ENCODE data around the gene RNF5. TPM values are rescaled to one million over a fixed set of nuclear protein-coding genes. Genes with fewer than 3 reads are reported as not detected.
"Not testable (repeated sequence)": the region's sequence is repeated elsewhere in the genome, so short reads cannot be mapped to it uniquely, and the experiment has no call there.

The RNF5 gene
- total and polyA plus RNA-seq, 2 of the 4 experiments (the other 2 are of a cell fraction): 18.8 to 41.4 TPM

DNA sequence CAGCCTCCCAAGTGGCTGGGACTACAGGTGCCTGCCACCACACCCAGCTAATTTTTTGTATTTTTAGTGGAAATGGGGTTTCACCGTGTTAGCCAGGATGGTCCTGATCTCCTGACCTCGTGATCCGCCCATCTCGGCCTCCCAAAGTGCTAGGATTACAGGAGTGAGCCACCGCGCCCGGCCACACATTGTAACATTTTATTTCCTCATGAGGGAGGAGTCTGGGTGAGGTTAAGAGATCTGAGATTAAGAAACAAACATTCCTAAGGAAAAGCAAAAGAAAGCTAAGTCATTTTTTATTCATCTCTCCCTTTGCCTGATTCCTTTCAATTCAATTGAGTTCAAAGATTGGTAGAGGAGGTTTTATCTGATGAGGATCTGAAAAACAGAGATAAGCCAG, 34.0 kb upstream of the RNF5 start:
- H3K14ac ChIP-seq (replicated peaks; ENCODE audit: low read depth, low read length); H2BK15ac ChIP-seq (ENCODE audit: low read depth, low read length); H3K9ac ChIP-seq (ENCODE audit: low read depth, low read length); intact Hi-C loops (cut with micrococcal nuclease); H4K20me1 ChIP-seq (ENCODE audit: insufficient read depth, low read length); H3K4ac ChIP-seq (ENCODE audit: low read depth, low read length); H4K8ac ChIP-seq (ENCODE audit: low read depth in 2 of 2, low read length in 2 of 2); H3K9me3 ChIP-seq (ENCODE audit: control insufficient read depth, insufficient read depth, low read length); H3K27ac ChIP-seq (ENCODE audit: insufficient read depth, low read length); H3K4me1 ChIP-seq (ENCODE audit: control insufficient read depth, insufficient read depth, low read length); DNase-seq; H2BK20ac ChIP-seq (ENCODE audit: low read depth, low read length); H2AFZ ChIP-seq (replicated peaks; ENCODE audit: low read length, poor library complexity); H2AK5ac ChIP-seq (ENCODE audit: low read depth, low read length); H3K4me3 ChIP-seq (ENCODE audit: insufficient read depth, low read depth, low read length); H2BK5ac ChIP-seq (ENCODE audit: low read depth, low read length, poor library complexity, severe bottlenecking); H3K4me2 ChIP-seq (ENCODE audit: low read depth, low read length); H3K79me1 ChIP-seq (ENCODE audit: low read depth in 1 of 2, low read length in 2 of 2); H3K36me3 ChIP-seq (ENCODE audit: control insufficient read depth, insufficient read depth, low read length); H4K5ac ChIP-seq (ENCODE audit: low read depth, low read length); H3K18ac ChIP-seq (ENCODE audit: low read depth, low read length); H3K9me1 ChIP-seq (ENCODE audit: insufficient read depth, low read length); H2BK120ac ChIP-seq (ENCODE audit: low read depth, low read length); ATAC-seq (ENCODE audit: low read depth); BruUV-seq (replicated peaks); in situ Hi-C loops (cut with MboI; ENCODE audit: low sequenced_read_pairs); H2AK9ac ChIP-seq (replicated peaks; ENCODE audit: low read depth, low read length, poor library complexity); H3K23ac ChIP-seq (ENCODE audit: low read depth, low read length); CTCF ChIA-PET; H3K56ac ChIP-seq (ENCODE audit: extremely low read depth, insufficient read depth, low read length); H4K91ac ChIP-seq (ENCODE audit: insufficient read depth, low read depth, low read length); dilution Hi-C loops (cut with HindIII; ENCODE audit: low sequenced_read_pairs, unreplicated experiment): not testable (repeated sequence)
- POLR2A ChIA-PET (ENCODE audit: unreplicated experiment): interaction anchor here (0.6 kb wide), 1 partner anchor 16 kb away, joined by 6 read pairs; the partner anchor contains the start of gene ATF6B
- H3K27me3 ChIP-seq (ENCODE audit: control insufficient read depth, insufficient read depth, low read length): peaks cover 27% of the 10 kb centered on the region
- WGBS, 2 experiments (ENCODE audit: extremely low coverage in 2 of 2, insufficient read length in 1 of 2): no CpG with 5 or more reads among the region's 7 CpGs

All from IMR-90 (cell line).